Stimulated activated CD4-positive, alpha-beta T cell treated with anti-CD3 and anti-CD28 coated beads, Interleukin-15, amount 100 ng/mL, for 1 hour (primary cell): ENCODE data around the gene AKR1C4.
"Not testable (repeated sequence)": the region's sequence is repeated elsewhere in the genome, so short reads cannot be mapped to it uniquely, and the experiment has no call there.

ENCODE experiments used
- DNase-seq, 2 donors: peaks; one replicate each; pipeline ENCODE4 v3.0.0-alpha.2; 2020; ENCODE audit warnings: low read depth in 1 of 2, low spot score in 1 of 2

The AKR1C4 gene

DNA sequence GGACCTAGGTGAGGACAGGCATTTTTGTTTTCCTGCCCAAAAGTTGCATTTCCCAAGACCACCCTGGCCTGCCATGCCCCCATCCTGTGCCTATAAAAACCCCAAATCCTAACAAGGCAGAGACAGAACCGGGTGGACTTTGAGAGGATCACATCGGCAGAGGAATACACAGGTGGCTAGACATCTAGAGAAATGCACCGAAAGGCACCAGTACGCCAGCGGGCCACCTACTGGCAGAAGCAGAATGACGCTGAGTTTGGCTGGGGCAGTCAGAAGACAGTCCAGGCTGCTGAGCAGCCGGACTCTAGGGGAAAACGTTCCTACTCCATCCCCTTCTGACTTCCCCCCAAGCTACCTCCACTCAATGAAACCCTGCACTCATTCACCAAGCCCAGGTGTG, 2.8 kb downstream of the AKR1C4 start:
- no peak for DNase-seq

DNA sequence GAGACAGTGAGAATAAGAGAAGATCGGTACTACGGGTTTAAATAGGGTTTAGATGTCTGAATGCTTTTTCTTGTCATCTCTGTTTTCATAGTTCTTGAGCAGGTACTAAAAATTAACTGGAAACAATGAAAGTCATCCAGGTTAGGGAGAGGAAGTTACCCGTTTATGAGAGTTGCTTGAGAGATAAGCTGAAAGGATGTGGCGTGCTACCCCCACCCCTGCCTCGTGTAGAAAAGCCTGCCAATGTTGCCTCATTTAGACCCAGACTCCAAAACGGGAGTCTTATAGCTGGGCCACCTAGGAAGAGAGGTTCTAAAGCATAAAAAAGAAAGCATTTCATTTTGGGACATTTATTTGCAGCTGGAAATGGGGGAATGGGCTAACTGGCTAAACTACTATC, 10.2 kb downstream of the AKR1C4 start:
- DNase-seq: no peak

DNA sequence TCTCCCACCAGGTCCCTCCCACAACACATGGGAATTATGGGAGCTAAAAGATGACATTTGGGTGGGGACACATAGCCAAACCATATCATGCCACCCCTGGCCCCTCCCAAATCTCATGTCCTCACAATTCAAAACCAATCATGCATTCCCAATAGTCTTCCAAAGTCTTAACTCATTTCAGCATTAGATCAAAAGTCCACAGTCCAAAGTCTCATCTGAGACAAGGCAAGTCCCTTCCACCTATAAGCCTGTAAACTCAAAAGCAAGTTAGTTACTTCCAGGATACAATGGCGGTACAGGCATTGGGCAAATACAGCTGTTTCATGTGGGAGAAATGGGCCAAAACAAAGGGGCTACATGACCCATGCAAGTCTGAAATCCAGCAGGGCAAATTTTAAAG, 13.1 kb downstream of the AKR1C4 start:
- not testable (repeated sequence) for DNase-seq

DNA sequence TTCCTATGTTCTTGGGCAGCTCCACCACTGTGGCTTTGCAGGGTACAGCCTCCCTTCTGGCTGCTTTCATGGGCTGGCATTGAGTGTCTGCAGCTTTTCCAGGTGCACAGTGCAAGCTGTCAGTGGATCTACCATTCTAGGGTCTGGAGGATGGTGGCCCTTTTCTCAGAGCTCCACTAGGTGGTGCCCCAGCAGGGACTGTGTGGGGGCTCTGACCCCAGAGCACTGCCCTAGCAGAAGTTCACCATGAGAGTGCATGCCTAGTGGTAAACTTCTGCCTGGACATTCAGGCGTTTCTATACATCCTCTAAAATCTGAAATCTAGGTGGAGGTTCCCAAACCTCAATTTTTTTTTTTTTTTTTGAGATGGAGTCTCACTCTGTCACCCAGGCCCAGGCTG, 13.6 kb downstream of the AKR1C4 start:
- DNase-seq: not testable (repeated sequence)

GRCh38 chr10:5211696-5212536, 15.3 kb downstream of the AKR1C4 start:
- DNase-seq: no peak

DNA sequence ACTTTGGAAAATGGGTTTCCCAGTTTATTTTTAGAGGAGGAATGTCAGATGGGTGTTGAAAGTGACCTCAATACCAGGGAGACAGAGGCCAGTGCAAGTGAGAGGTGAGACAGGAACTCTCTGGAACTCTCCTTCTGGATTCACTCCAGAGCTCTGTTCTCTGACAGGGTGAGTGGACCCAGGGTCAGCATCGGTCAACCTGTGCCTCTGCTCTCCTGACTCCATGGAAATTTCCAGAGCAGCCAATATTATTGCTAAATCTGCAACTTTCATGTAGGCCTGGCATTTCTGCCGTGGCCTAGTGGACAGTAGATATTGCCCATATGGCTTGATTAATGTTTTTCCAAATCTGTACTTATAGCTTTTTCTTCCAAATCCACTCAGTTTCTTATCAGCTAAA, 20.2 kb downstream of the AKR1C4 start:
- DNase-seq: no peak

GRCh38 chr10:5219262-5219661, 22.6 kb downstream of the AKR1C4 start:
- DNase-seq: no peak

DNA sequence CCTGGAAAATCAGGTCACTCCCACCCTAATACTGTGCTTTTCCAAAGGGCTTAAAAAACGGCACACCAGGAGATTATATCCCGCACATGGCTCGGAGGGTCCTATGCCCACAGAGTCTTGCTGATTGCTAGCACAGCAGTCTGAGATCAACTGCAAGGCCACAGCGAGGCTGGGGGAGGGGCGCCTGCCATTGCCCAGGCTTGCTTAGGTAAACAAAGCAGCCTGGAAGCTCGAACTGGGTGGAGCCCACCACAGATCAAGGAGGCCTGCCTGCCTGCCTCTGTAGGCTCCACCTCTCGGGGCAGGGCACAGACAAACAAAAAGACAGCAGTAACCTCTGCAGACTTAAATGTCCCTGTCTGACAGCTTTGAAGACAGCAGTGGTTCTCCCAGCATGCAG, 26.3 kb downstream of the AKR1C4 start:
- not testable (repeated sequence) for DNase-seq

- no peak for DNase-seq
Observed at GRCh38 chr10:5229019-5229418, 32.4 kb downstream of the AKR1C4 start.

DNA sequence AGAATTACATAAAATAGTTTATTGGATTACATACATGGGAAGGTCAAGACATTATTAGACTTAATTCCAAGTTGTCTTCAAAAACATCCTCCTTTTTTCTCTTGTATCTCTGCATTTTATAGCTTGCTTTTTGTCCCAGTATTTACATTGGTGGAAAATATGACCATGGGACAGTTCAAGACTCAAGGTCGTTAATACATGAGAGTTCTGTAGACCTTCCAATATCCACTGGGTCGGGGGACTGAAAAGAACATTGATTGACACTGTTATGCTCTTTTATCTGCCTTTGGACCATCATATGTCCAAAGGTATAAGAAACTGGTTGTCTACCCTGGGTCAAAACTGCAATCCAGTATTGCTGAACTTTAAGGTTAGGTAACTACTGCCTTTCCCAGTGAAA, 36.7 kb downstream of the AKR1C4 start:
- DNase-seq: no peak

- DNase-seq: no peak
Observed at GRCh38 chr10:5234106-5234860, 37.6 kb downstream of the AKR1C4 start.

- not testable (repeated sequence) for DNase-seq
Observed at GRCh38 chr10:5237541-5237940, 40.9 kb downstream of the AKR1C4 start.

- DNase-seq: no peak
Observed at GRCh38 chr10:5242585-5242984, 45.9 kb downstream of the AKR1C4 start.

DNA sequence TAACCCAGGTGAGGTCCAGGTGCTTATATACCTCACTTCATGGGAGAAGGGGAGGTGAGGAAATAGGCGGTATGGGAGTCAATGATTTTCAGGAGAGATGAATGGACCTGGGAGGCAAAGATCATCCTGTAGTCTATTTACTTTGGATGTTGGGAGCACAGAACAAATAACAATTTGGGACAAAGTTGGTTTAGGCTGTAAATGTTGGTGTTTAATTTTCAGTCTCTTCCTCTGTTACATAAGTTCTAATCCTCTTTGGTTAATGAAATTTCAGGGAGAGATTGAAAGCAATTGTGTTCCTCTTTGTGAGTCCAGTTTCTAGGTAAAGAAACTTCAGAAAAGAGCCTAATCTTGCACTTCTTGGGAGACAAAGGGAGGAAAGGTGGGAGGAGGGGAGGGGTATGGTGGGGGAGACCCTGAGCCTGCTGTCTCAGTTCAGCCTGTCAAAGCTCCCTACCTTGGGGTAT, 46.9 kb downstream of the AKR1C4 start:
- DNase-seq: no peak

- DNase-seq: no peak
Observed at GRCh38 chr10:5252177-5253037, 55.8 kb downstream of the AKR1C4 start.

- no peak for DNase-seq
Observed at GRCh38 chr10:5254488-5254887, 57.9 kb downstream of the AKR1C4 start.

DNA sequence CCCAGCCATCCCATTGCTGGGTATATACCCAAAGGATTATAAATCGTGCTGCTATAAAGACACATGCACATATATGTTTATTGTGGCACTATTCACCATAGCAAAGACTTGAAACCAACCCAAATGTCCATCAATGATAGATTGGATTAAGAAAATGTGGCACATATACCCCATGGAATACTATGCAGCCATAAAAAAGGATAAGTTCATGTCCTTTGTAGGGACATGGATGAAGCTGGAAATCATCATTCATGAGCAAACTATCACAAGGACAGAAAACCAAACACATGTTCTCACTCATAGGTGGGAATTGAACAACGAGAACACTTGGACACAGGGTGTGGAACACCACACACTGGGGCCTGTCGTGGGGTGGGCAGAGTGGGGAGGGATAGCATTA, 61.1 kb downstream of the AKR1C4 start:
- not testable (repeated sequence) for DNase-seq

DNA sequence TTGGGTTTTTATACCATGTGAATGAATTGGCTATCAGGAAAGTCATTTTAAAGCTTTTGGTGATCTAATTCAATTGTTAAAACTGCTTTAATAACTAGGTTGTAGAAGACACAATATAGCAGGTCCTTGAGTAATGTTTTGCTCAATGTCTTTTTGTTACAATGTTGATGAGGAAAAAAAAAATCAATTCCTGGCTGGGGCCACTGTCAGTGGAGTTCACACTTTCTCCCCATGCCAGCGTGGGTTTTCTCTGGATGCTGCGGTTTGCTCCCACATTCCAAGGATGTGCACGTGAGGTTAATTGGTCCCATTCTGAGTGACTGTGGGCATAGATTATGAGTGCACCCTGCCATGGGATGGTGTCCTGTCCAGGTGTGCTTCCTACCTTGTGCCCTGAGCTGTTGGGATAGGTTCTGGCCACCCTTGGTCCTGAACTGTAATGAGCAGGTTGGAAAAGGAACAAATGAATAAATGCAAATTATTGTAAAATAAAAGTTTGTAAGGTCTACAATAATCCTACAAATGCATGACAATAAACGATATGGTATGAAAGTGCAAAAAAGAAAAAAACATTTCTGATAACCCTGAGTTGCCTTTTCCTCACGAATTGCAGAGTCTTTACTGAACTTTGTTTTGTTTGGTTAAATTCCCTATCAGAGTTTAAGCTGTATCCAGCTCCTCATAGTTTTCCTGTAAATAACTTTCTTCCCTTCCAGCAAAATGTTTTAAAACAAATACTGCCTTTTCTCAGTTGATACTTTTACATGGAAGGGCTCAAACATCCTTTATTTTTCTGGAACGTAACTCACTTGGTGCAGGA, 62.7 kb downstream of the AKR1C4 start:
- no peak for DNase-seq

GRCh38 chr10:5259952-5260578, 63.4 kb downstream of the AKR1C4 start:
- no peak for DNase-seq

GRCh38 chr10:5260828-5261227, 64.2 kb downstream of the AKR1C4 start:
- no peak for DNase-seq
